Putamen (tissue), 1 donor: Measurements from ENCODE around the gene AFAP1L1.
"Not testable (repeated sequence)": the region's sequence is repeated elsewhere in the genome, so short reads cannot be mapped to it uniquely, and the experiment has no call there.

Experiments
- DNase-seq: peaks from one replicate; pipeline ENCODE4 v3.0.0-alpha.2; 2016; ENCODE audit warnings: low spot score

Gene AFAP1L1

GRCh38 chr5:149374801-149375200 is 103.1 kb downstream of the AFAP1L1 start:
- no peak for DNase-seq

DNA sequence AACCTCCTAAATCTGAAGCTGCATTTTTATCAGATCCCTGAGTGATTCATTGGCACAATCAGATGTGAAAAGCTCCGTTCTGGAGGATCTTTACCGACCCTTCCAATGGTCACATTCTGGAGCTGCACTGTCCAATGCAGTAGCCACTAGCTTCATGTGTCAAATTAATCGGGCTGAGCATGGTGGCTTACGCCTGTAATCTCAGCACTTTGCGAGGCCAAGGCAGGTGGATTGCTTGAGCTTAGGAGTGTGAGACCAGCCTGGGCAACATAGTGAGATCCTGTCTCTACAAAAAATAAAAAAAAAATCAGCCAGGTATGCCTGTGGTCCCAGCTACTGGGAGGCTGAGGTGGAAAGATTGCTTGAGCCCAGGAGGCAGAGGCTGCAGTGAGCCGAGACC is 103.8 kb downstream of the AFAP1L1 start:
- DNase-seq = no peak

DNA sequence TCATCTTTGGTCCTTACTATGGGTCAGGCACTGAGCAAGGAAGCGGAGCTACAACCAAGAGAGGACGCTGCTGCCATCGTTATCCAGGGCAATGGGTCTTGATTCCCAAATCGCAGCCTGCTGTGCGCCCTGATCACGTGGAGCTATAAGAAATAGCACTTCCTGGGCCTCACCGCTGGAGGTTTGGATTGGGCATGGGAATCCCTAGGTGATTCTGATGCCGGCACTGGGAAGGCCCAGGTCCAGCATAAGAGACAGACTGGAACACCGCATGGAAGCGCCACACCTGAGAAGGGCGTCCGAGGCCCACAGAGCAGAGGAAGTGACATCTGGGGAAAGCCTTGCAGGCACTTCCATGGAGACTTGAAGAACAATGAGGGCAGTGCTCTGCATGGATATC is 104.4 kb downstream of the AFAP1L1 start:
- DNase-seq = no peak

- no peak for DNase-seq
Observed at GRCh38 chr5:149376711-149377447, 105.2 kb downstream of the AFAP1L1 start.

DNA sequence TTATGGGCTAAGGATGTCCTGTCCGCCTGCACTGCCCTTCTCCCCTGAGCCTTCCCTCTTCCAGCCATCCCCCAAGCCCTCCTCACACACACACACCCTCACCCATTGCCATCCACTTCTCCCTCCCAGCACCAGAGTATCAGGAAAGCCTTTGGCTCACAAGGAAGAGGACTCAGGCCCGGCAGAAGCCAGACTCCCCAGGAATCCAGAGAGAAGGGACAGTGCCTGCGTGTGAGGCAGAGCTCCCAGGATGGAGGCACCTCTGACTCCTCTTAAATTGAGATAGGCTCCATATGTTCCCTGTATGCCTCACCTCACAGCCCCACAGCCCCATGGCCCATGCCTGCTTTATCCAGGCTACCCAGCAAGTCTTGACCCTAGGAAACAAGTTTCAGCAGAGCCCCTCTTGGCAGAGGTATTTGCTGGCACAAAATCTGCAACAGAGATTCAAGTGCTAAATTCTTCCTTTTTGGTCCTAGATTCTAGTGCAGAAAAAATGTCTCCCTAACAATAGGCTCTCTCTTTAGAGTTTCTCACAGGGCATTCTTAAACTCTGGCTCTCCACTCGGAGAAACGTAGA is 106.7 kb downstream of the AFAP1L1 start:
- no peak for DNase-seq

DNA sequence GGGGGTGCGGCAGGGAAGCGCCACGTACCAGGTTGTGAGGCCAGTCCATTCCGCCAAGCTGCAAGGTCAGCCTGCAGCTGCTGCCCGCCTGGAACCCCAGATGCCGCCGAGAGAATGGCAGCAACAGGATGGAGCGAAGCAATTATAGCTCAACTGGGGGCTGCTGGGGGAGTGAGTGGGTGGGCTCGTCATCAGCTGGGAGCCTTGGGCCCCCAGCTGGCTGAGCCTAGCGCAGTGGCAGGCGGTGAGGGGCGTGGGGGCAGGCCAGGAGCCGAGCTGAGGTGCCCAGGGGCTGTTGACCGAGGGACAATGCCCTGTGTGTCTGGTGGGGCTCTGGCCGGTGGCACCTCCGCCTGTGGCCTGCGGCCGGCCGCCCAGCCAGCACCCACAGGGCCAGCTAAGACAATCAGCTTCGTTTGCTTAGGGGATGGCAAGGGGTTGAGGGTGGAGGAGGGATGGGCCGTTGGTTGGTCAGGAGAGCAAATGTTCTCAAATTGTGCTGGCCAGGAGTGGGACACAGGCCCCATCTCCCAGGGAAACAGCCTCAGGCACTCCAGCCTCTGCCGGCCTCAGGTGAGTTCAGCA is 107.6 kb downstream of the AFAP1L1 start, which contains the start of gene IL17B:
TSS of gene IL17B (minus strand) at position 116 of the 585 bp plus-strand sequence. CDS start at position 49, 67 bp downstream.
- DNase-seq = no peak

GRCh38 chr5:149379818-149380374 is 108.2 kb downstream of the AFAP1L1 start:
- DNase-seq = no peak

GRCh38 chr5:149380466-149381121 is 108.9 kb downstream of the AFAP1L1 start:
- DNase-seq = no peak

DNA sequence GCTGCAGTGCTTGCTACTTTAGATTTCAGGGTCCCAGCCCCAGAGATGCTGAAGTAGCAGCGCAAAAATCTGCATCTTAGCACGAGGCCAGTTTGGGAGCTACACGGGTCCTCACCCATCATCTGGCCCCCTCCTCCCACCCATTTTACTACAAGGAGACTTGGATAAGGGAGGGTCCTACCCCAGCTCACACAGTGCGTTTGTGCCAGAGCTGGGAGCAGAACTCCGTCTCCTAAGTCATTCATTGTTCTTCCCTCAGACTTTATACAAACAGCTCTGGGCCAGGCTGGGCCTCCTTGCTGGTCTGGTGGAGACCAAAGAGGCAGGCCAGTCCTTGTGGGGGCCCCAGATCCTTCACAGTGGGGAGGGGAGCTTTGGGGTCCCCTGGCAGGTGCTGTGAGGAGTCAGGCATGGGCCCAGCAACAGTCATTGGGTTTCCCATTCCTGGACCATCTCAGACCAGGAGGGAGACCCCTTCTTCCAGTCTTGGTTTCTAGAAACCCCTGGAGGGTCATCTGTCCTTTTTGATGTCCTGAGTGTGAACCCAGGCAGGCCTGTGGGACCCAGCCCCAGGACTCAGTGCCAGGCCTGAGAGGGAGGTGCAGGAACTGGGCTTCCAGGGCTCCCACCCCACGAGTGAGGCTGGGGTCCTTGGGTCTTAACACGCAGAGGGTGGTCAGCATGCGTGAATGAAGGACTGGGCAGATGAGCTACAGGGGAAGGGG is 109.8 kb downstream of the AFAP1L1 start:
- no peak for DNase-seq

- DNase-seq = no peak
Observed at GRCh38 chr5:149381986-149382338, 110.3 kb downstream of the AFAP1L1 start.

DNA sequence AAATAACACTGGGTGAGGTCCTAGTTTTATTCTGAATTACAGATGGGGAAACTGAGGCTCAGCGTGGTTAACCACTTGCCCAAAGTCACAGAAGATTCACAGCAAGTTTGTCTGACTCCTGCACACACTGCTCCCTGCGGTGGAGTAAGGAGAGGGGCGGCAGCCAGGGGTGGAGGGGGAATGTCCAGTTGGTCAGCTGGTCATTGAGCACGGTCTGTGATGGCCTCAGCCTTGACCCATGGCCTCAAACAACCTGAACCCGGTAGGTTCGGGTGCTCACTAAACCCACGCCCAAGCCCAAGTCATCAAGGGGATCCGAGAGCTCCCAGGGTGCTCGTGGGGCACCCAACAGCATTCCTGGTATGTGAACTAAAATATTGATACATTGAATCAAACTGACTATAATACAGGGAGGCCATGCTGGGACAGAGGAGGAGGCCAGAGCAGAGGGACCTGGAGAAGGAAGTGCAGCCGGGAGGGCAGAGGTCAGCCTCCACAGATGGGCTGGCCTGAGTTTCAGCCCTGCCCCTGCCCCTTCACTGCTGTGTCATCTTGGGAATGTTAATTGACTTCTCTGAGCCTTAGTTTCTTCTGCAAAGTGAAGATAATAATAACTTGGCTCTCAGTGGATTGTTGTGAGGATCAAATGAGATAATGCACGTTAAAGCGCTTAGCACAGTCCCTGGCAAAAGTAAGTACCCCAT is 111.0 kb downstream of the AFAP1L1 start:
- no peak for DNase-seq

- no peak for DNase-seq
Observed at GRCh38 chr5:149383399-149383798, 111.7 kb downstream of the AFAP1L1 start.

- DNase-seq = no peak
Observed at GRCh38 chr5:149386166-149386565, 114.5 kb downstream of the AFAP1L1 start.

DNA sequence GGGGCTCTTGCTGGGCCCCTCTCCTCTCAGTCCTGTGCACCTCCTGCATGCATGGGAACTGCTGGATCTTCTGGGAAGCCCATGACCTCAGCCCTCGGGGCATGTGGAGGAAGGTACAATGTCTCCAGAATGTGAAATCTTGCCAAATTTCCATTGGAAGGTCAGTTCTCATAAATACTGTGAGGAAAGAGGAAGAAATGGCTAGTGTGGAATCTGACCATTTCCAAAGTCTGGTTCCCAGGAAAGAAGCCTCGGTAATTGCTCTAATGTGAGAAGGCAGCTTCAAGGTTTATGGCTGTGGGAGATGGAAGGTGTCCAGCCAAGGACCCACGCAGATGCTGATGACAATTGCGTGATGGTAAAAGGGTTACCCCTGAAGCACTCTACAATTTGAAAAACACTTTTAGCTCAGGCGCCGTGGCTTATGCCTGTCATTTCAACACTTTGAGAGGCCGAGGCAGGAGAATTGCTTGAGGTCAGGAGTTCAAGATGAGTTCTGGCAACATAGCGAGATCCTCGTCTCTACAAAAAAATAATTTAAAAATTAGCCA is 115.5 kb downstream of the AFAP1L1 start:
- DNase-seq = no peak

- DNase-seq = no peak
Observed at GRCh38 chr5:149387982-149388381, 116.3 kb downstream of the AFAP1L1 start.

- no peak for DNase-seq
Observed at GRCh38 chr5:149388498-149389190, 117.0 kb downstream of the AFAP1L1 start.

- DNase-seq = no peak
Observed at GRCh38 chr5:149389552-149390495, 118.2 kb downstream of the AFAP1L1 start.

DNA sequence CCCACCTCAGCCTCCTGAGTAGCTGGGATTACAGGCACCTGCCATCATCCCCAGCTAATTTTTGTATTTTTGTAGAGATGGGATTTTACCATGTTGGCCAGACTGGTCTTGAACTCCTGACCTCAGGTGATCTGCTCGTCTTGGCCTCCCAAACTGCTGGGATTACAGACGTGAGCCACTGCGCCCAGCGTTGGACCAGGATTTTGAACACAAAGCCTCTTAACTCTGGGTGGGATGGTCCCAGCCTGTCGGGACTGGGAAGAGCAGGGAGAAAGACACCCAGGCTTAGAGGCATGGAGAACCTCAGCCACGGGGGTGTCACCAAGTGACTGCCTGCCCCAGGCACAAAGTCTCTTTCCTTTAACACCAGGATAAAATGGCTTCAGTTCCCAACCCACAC is 119.4 kb downstream of the AFAP1L1 start:
- not testable (repeated sequence) for DNase-seq
